ENCODE results near the gene LRRTM4. TPM values are rescaled to one million over a fixed set of nuclear protein-coding genes. Genes with fewer than 3 reads are reported as not detected.

LRRTM4 gene
- total RNA-seq, 4 donors from 2014 or later = 0.24 to 38.4 (median 1.0) TPM; not detected in 1

DNA sequence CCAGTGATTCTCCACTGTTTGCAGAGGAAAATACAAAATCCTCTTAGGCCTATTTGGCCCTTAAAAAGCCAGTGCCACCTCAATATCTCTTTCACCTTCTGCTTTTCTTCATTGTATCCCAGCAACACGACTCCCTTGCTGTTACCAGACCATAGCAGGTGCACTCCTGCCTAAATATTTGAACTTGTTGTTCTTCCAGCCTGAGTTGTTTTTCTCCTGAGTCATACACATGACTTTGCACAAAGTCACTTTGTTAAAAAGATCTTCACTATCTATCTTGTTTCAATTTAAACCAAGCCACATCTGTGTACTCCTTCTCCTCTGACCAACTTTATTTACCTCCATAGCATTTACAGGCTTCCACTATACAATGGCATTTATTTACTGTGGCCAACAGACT lies 103.6 kb downstream of the LRRTM4 start:
- Histone ChIP-seq H3K9me3 (no peaks in the 10 kb centered on the region), H3K36me3 (no peaks in the 10 kb centered on the region), H3K27ac (no peak overlapping the region), H3K27me3 (no peaks in the 10 kb centered on the region), H3K4me1 (no peaks in the 10 kb centered on the region), H3K4me3 (no peak overlapping the region)
- no peak for DNase-seq
- intact Hi-C loops (cut with DNase I; ENCODE audit: low total_unique reads) = no loop called here
- TF ChIP-seq POLR2A (IDR thresholded peaks at IDR 0.05) = no peak
- TF ChIP-seq, protein P1, sequence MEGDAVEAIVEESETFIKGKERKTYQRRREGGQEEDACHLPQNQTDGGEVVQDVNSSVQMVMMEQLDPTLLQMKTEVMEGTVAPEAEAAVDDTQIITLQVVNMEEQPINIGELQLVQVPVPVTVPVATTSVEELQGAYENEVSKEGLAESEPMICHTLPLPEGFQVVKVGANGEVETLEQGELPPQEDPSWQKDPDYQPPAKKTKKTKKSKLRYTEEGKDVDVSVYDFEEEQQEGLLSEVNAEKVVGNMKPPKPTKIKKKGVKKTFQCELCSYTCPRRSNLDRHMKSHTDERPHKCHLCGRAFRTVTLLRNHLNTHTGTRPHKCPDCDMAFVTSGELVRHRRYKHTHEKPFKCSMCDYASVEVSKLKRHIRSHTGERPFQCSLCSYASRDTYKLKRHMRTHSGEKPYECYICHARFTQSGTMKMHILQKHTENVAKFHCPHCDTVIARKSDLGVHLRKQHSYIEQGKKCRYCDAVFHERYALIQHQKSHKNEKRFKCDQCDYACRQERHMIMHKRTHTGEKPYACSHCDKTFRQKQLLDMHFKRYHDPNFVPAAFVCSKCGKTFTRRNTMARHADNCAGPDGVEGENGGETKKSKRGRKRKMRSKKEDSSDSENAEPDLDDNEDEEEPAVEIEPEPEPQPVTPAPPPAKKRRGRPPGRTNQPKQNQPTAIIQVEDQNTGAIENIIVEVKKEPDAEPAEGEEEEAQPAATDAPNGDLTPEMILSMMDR (IDR thresholded peaks at IDR 0.05) = no peak

GRCh38 chr2:77404189-77404588 lies 118.0 kb downstream of the LRRTM4 start:
- no peak for DNase-seq
- intact Hi-C loops (cut with DNase I; ENCODE audit: low total_unique reads) = no loop called here
- no peak for TF ChIP-seq POLR2A (IDR thresholded peaks at IDR 0.05)
- TF ChIP-seq, protein P1 (IDR thresholded peaks at IDR 0.05) = no peak
- Histone ChIP-seq H3K4me3 (no peak overlapping the region), H3K27ac (no peak overlapping the region), H3K9me3 (no peaks in the 10 kb centered on the region), H3K4me1 (no peaks in the 10 kb centered on the region), H3K27me3 (no peaks in the 10 kb centered on the region), H3K36me3 (no peaks in the 10 kb centered on the region)

- Histone ChIP-seq H3K4me3 (no peak overlapping the region), H3K36me3 (no peaks in the 10 kb centered on the region), H3K27ac (no peak overlapping the region), H3K4me1 (no peaks in the 10 kb centered on the region), H3K27me3 (no peaks in the 10 kb centered on the region), H3K9me3 (no peaks in the 10 kb centered on the region)
- DNase-seq = no peak
- intact Hi-C loops (cut with DNase I; ENCODE audit: low total_unique reads) = no loop called here
- TF ChIP-seq POLR2A (IDR thresholded peaks at IDR 0.05) = no peak
Measured at GRCh38 chr2:77398970-77399600, 123.1 kb downstream of the LRRTM4 start.

GRCh38 chr2:77397763-77398162 lies 124.4 kb downstream of the LRRTM4 start:
- no peaks in the 10 kb centered on the region for H3K9me3 ChIP-seq
- no peak for DNase-seq
- H3K27ac ChIP-seq = no peak overlapping the region
- no peak overlapping the region for H3K4me3 ChIP-seq
- H3K27me3 ChIP-seq = no peaks in the 10 kb centered on the region
- no peaks in the 10 kb centered on the region for H3K36me3 ChIP-seq
- TF ChIP-seq, protein P1 (IDR thresholded peaks at IDR 0.05) = no peak
- no peak for TF ChIP-seq POLR2A (IDR thresholded peaks at IDR 0.05)
- intact Hi-C loops (cut with DNase I; ENCODE audit: low total_unique reads) = no loop called here
- H3K4me1 ChIP-seq = no peaks in the 10 kb centered on the region

DNA sequence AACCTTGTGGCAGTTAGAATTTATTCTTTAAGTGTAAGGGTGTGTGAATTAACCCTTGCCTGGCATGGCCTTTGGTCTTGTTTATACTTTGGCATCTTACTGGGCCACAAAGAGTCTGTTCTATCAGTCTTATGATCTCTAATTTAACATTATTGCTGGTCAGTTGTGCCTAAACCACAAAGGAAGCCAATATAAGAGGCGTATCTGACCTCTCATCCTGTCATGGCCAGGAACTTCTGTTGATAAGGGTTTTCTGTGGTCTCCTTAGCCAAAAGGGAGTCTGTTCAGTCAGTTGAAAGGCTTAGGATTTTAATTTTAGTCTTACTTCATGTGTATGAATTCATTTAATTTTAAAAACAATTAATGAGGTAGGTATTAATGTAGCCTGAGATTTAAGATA lies 127.2 kb downstream of the LRRTM4 start:
- Histone ChIP-seq H3K27me3 (no peaks in the 10 kb centered on the region), H3K36me3 (no peaks in the 10 kb centered on the region), H3K27ac (no peak overlapping the region), H3K9me3 (no peaks in the 10 kb centered on the region), H3K4me1 (no peaks in the 10 kb centered on the region), H3K4me3 (no peak overlapping the region)
- intact Hi-C loops (cut with DNase I; ENCODE audit: low total_unique reads) = no loop called here
- no peak for DNase-seq
- TF ChIP-seq, protein P1 (IDR thresholded peaks at IDR 0.05) = no peak
- no peak for TF ChIP-seq POLR2A (IDR thresholded peaks at IDR 0.05)

- Histone ChIP-seq H3K27me3 (no peaks in the 10 kb centered on the region), H3K4me1 (no peaks in the 10 kb centered on the region), H3K27ac (no peak overlapping the region), H3K36me3 (no peaks in the 10 kb centered on the region), H3K4me3 (no peak overlapping the region), H3K9me3 (no peaks in the 10 kb centered on the region)
- DNase-seq = no peak
- intact Hi-C loops (cut with DNase I; ENCODE audit: low total_unique reads) = no loop called here
- TF ChIP-seq, protein P1 (IDR thresholded peaks at IDR 0.05) = no peak
- TF ChIP-seq POLR2A (IDR thresholded peaks at IDR 0.05) = no peak
Measured at GRCh38 chr2:77391119-77391518, 131.1 kb downstream of the LRRTM4 start.

Measured in uterus (tissue), 4 donors.